ENCODE measurements around the gene ZMYND11. TPM values are rescaled to one million over a fixed set of nuclear protein-coding genes. Genes with fewer than 3 reads are reported as not detected.

ZMYND11 gene
- polyA plus RNA-seq, 3 donors = 7.0 to 11.8 (median 8.8) TPM

GRCh38 chr10:127612-128432 lies 7.4 kb upstream of the ZMYND11 start:
- H3K4me1 ChIP-seq (ENCODE audit: control insufficient read depth in 1 of 2, insufficient read depth in 2 of 2, low read length in 2 of 2) = peaks cover 23 to 32% of the 10 kb centered on the region in 2 donors
- peaks cover 0 to 5% of the 10 kb centered on the region in 2 donors for H3K9me3 ChIP-seq (replicated peaks in 1 of 2; ENCODE audit: control insufficient read depth in 1 of 2, insufficient read depth in 1 of 2, low read length in 2 of 2)
- H3K4me2 ChIP-seq (replicated peaks; ENCODE audit: extremely low read depth, low read length, poor library complexity, severe bottlenecking) = peak overlapping the region; percentile 60
- H3K4me3 ChIP-seq (replicated peaks in 1 of 3; ENCODE audit: low read depth in 2 of 3, low read length in 3 of 3) = peak overlapping the region in 1 of 3 experiments; percentile 50
- no peaks in the 10 kb centered on the region for H3K79me2 ChIP-seq (ENCODE audit: insufficient read depth, low read length)
- Mint-ChIP-seq H3K4me1 (peaks cover 21% of the 10 kb centered on the region), H3K9me3 (peaks cover 1 to 14% (median 5%) of the 10 kb centered on the region in 7 donors), H3K27ac (peak overlapping the region in 4 of 7 donors; percentile 19 to 84 (median 56)), H3K4me3 (peak overlapping the region in 1 of 2 donors; percentile 39), H3K36me3 (peaks cover 0 to 2% of the 10 kb centered on the region in 2 donors), H3K27me3 (ENCODE audit: low read depth in 3 of 3) (peaks cover 20 to 34% (median 29%) of the 10 kb centered on the region in 3 donors)
- intact Hi-C loops (cut with micrococcal nuclease) = no loop called here
- no peak overlapping the region for H2AFZ ChIP-seq (ENCODE audit: insufficient read depth, low read depth, low read length, poor library complexity, severe bottlenecking)
- TF ChIP-seq CTCF (IDR thresholded peaks at IDR 0.05) = no peak
- peaks cover 6% of the 10 kb centered on the region for H4K20me1 ChIP-seq (ENCODE audit: insufficient read depth, low read length)
- H3K9ac ChIP-seq (ENCODE audit: insufficient read depth, low read length, poor library complexity, severe bottlenecking) = no peak overlapping the region
- H3K36me3 ChIP-seq (replicated peaks in 1 of 2; ENCODE audit: control insufficient read depth in 1 of 2, insufficient read depth in 2 of 2, low read length in 2 of 2) = no peaks in the 10 kb centered on the region
- DNase-seq = peak; percentile 74 to 89 (median 84)
- no peak overlapping the region for H3K27ac ChIP-seq (ENCODE audit: low read depth in 1 of 2, low read length in 2 of 2)
- peaks cover 24 to 29% of the 10 kb centered on the region in 2 donors for H3K27me3 ChIP-seq (ENCODE audit: control insufficient read depth in 2 of 2, insufficient read depth in 2 of 2, low read length in 2 of 2)
- WGBS (ENCODE audit: insufficient coverage) = 0% methylated on average over 3 of the region's 9 CpGs

- H3K9me3 Mint-ChIP-seq = peaks cover 0 to 8% (median 4%) of the 10 kb centered on the region in 7 donors
- intact Hi-C loops (cut with micrococcal nuclease) = no loop called here
- Histone ChIP-seq H3K27me3 (ENCODE audit: control insufficient read depth in 2 of 2, insufficient read depth in 2 of 2, low read length in 2 of 2) (peaks cover 41 to 44% of the 10 kb centered on the region in 2 donors), H3K27ac (ENCODE audit: low read depth in 1 of 2, low read length in 2 of 2) (no peak overlapping the region), H3K79me2 (ENCODE audit: insufficient read depth, low read length) (no peaks in the 10 kb centered on the region), H3K4me2 (replicated peaks; ENCODE audit: extremely low read depth, low read length, poor library complexity, severe bottlenecking) (peak overlapping the region; percentile 8), H3K4me3 (replicated peaks in 1 of 3; ENCODE audit: low read depth in 2 of 3, low read length in 3 of 3) (peak overlapping the region in 1 of 3 experiments; percentile 2), H3K36me3 (replicated peaks in 1 of 2; ENCODE audit: control insufficient read depth in 1 of 2, insufficient read depth in 2 of 2, low read length in 2 of 2) (no peaks in the 10 kb centered on the region), H3K9me3 (replicated peaks in 1 of 2; ENCODE audit: control insufficient read depth in 1 of 2, insufficient read depth in 1 of 2, low read length in 2 of 2) (peaks cover 0 to 11% of the 10 kb centered on the region in 2 donors), H3K9ac (ENCODE audit: insufficient read depth, low read length, poor library complexity, severe bottlenecking) (no peak overlapping the region), H3K4me1 (ENCODE audit: control insufficient read depth in 1 of 2, insufficient read depth in 2 of 2, low read length in 2 of 2) (peaks cover 31 to 41% of the 10 kb centered on the region in 2 donors), H4K20me1 (ENCODE audit: insufficient read depth, low read length) (peaks cover 6% of the 10 kb centered on the region), H2AFZ (ENCODE audit: insufficient read depth, low read depth, low read length, poor library complexity, severe bottlenecking) (no peak overlapping the region)
- peak overlapping the region in 1 of 2 donors; percentile 18 for H3K4me3 Mint-ChIP-seq
- 25% methylated on average over 1 of the region's 4 CpGs for WGBS (ENCODE audit: insufficient coverage)
- H3K27ac Mint-ChIP-seq = peak overlapping the region in 1 of 7 donors; percentile 19
- H3K36me3 Mint-ChIP-seq = peaks cover 0 to 6% of the 10 kb centered on the region in 2 donors
- peaks cover 37 to 50% (median 44%) of the 10 kb centered on the region in 3 donors for H3K27me3 Mint-ChIP-seq (ENCODE audit: low read depth in 3 of 3)
- no peak for TF ChIP-seq CTCF (IDR thresholded peaks at IDR 0.05)
- peaks cover 30% of the 10 kb centered on the region for H3K4me1 Mint-ChIP-seq
- DNase-seq = peak in 2 of 3 donors; percentile 20 to 25
Observed at GRCh38 chr10:129810-130209, 5.4 kb upstream of the ZMYND11 start.
